Measurements from ENCODE around the gene NEDD9.

Gene NEDD9

DNA sequence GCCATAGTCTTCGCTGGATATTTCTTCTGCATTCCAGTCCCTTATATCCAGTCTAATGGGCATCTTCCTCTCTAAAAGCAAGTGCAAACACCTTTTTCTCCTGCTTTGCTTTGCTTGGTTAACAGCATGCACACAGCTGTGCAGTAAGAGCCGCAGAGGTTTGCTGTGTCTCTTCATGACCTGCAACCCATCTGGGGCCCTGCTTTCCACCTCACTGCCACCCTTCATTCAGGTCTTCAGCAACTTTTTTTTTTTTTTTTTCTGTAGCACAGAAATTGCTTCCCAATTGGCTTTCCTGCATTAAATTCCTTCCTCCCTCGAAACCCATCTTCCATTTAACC lies 14.4 kb downstream of the NEDD9 start:
- Histone ChIP-seq H3K36me3 (ENCODE audit: low read depth) (no peaks in the 10 kb centered on the region), H3K4me3 (ENCODE audit: severe bottlenecking) (no peak overlapping the region), H3K27ac (ENCODE audit: poor library complexity, severe bottlenecking) (no peak overlapping the region), H3K4me1 (ENCODE audit: insufficient read depth, poor library complexity, severe bottlenecking) (peaks cover 26% of the 10 kb centered on the region), H3K27me3 (ENCODE audit: insufficient read depth, poor library complexity, severe bottlenecking) (no peaks in the 10 kb centered on the region), H3K9me3 (ENCODE audit: severe bottlenecking) (no peaks in the 10 kb centered on the region)
- no peak for DNase-seq (ENCODE audit: low spot score)
- no peak for ATAC-seq (ENCODE audit: low read depth)
- TF ChIP-seq, protein P1, sequence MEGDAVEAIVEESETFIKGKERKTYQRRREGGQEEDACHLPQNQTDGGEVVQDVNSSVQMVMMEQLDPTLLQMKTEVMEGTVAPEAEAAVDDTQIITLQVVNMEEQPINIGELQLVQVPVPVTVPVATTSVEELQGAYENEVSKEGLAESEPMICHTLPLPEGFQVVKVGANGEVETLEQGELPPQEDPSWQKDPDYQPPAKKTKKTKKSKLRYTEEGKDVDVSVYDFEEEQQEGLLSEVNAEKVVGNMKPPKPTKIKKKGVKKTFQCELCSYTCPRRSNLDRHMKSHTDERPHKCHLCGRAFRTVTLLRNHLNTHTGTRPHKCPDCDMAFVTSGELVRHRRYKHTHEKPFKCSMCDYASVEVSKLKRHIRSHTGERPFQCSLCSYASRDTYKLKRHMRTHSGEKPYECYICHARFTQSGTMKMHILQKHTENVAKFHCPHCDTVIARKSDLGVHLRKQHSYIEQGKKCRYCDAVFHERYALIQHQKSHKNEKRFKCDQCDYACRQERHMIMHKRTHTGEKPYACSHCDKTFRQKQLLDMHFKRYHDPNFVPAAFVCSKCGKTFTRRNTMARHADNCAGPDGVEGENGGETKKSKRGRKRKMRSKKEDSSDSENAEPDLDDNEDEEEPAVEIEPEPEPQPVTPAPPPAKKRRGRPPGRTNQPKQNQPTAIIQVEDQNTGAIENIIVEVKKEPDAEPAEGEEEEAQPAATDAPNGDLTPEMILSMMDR (IDR thresholded peaks at IDR 0.05; ENCODE audit: poor library complexity, severe bottlenecking) = no peak

DNA sequence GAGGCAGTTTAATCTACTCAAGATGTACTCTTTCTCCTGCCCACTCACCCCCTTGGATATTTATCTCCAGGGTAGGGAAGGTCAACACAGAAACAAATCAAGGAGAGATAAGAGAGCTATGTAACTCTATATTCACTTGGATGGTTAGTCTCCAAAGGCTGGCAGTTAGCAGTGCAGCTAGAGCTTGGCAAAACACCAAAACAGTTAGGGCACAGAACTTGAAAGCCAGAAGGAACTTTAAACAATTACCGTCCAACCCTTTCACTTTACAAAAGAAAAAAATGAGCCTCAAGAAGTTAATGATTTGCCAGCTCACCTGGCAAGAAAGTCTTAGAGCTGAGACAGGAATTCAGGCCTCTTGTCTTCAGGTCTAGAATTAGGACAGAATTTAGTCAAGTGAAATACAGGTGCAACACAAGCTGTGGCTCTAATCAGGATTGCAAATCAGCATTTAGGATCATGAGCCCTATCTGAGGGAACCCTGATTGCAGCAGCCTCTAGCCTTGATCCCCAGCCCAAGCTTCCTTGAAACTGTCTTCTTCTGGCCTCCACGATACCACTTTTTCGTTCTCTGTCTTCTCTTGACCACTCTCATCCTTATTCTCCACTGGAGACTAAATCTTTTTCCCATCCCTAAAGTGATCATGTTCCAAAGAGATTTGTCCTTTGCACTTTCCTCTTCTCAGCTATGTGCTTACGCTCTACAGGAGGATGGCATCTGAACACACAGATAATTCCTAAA lies 14.9 kb downstream of the NEDD9 start:
- ATAC-seq (ENCODE audit: low read depth) (no peak), DNase-seq (ENCODE audit: low spot score) (no peak)
- TF ChIP-seq, protein P1 (IDR thresholded peaks at IDR 0.05; ENCODE audit: poor library complexity, severe bottlenecking) = no peak

DNA sequence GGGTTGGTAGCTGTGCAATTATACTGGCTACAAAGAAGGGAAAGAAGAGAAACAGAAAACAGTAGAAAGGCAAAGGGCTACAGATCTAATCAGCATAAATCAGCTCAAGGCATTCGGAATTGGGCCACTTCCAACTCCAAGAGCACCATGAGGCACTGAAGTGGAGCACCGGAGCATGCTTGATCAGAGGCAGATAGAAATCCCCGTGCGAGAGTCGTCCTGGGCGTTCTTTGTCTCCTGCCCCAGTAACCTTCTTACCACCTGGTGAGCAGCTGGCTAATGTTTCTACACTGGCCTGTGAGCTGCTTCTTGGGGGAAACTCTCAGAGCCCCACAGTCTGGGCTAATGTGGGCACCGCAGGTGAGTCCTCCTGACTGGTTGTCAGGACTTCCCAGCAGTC lies 16.7 kb downstream of the NEDD9 start:
- Histone ChIP-seq H3K27ac (ENCODE audit: poor library complexity, severe bottlenecking) (no peak overlapping the region), H3K27me3 (ENCODE audit: insufficient read depth, poor library complexity, severe bottlenecking) (no peaks in the 10 kb centered on the region), H3K36me3 (ENCODE audit: low read depth) (no peaks in the 10 kb centered on the region), H3K4me3 (ENCODE audit: severe bottlenecking) (no peak overlapping the region), H3K9me3 (ENCODE audit: severe bottlenecking) (no peaks in the 10 kb centered on the region), H3K4me1 (ENCODE audit: insufficient read depth, poor library complexity, severe bottlenecking) (peaks cover 21% of the 10 kb centered on the region)
- no peak for ATAC-seq (ENCODE audit: low read depth)
- TF ChIP-seq, protein P1 (IDR thresholded peaks at IDR 0.05; ENCODE audit: poor library complexity, severe bottlenecking) = no peak
- no peak for DNase-seq (ENCODE audit: low spot score)

More for the DNA sequence above, 14.9 kb downstream of the NEDD9 start:
- Histone ChIP-seq H3K4me3 (ENCODE audit: severe bottlenecking) (no peak overlapping the region), H3K36me3 (ENCODE audit: low read depth) (no peaks in the 10 kb centered on the region), H3K9me3 (ENCODE audit: severe bottlenecking) (no peaks in the 10 kb centered on the region), H3K4me1 (ENCODE audit: insufficient read depth, poor library complexity, severe bottlenecking) (peaks cover 27% of the 10 kb centered on the region), H3K27ac (ENCODE audit: poor library complexity, severe bottlenecking) (no peak overlapping the region), H3K27me3 (ENCODE audit: insufficient read depth, poor library complexity, severe bottlenecking) (no peaks in the 10 kb centered on the region)

DNA sequence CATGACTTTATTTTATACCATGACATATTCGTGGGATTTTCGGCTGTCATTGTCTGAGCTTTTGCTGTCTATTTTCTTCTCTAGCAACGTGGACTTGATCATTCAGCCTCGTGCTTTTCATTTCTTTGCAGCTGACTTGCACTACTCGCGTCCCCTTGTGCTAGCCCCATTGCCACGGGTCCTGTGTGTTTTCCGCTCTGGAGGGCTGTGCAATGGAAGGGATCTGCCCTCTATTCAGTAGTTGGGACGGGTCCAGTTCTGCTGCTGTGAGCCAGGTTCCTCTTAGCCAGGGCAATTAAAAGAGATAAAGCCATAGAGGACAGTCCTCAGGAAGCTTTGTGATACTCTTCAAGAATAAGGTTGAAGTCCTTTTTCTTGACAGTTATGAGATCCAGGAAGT lies 17.6 kb downstream of the NEDD9 start:
- Histone ChIP-seq H3K9me3 (ENCODE audit: severe bottlenecking) (no peaks in the 10 kb centered on the region), H3K36me3 (ENCODE audit: low read depth) (no peaks in the 10 kb centered on the region), H3K27me3 (ENCODE audit: insufficient read depth, poor library complexity, severe bottlenecking) (no peaks in the 10 kb centered on the region), H3K27ac (ENCODE audit: poor library complexity, severe bottlenecking) (no peak overlapping the region), H3K4me1 (ENCODE audit: insufficient read depth, poor library complexity, severe bottlenecking) (peaks cover 21% of the 10 kb centered on the region), H3K4me3 (ENCODE audit: severe bottlenecking) (no peak overlapping the region)
- ATAC-seq (ENCODE audit: low read depth) (no peak), DNase-seq (ENCODE audit: low spot score) (no peak)
- TF ChIP-seq, protein P1 (IDR thresholded peaks at IDR 0.05; ENCODE audit: poor library complexity, severe bottlenecking) = no peak

DNA sequence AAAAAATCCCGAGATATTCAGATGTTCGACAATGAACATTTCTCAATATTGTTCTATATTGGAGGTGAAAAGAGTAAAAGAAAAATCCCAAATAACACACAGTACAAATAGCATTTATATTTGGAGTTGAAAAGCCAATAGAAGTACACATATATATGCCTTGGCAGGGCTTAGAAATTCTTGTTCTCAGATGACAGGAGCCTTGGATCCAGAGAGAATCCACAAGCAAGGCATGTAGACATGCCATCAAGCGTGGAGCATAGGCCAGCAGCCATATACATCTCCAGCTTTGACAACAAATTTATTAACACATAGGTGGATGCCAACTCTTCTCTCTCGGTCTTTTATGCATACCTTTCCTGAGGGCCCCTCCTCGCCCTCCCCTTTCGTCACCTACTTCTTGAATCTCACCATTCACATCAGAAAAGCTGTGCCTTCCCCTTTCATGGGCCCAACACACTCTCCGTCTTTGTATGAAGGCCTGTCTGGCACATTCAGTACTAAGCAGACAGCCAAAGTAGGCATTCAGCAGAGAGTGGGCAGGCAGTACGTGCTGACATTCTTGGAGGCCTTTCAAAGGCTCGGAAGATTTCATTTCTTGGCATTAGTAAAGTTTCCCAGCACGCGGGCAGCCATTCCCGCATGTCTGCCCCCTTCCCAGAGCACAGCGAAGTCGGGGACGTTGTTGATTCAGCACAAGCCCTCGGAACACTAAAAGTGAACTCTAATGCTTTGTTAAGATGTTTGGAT lies 18.2 kb downstream of the NEDD9 start:
- Histone ChIP-seq H3K4me3 (ENCODE audit: severe bottlenecking) (no peak overlapping the region), H3K9me3 (ENCODE audit: severe bottlenecking) (no peaks in the 10 kb centered on the region), H3K4me1 (ENCODE audit: insufficient read depth, poor library complexity, severe bottlenecking) (peaks cover 21% of the 10 kb centered on the region), H3K27me3 (ENCODE audit: insufficient read depth, poor library complexity, severe bottlenecking) (no peaks in the 10 kb centered on the region), H3K36me3 (ENCODE audit: low read depth) (no peaks in the 10 kb centered on the region), H3K27ac (ENCODE audit: poor library complexity, severe bottlenecking) (peak overlapping the region; percentile 64)
- no peak for DNase-seq (ENCODE audit: low spot score)
- ATAC-seq (ENCODE audit: low read depth) = no peak
- TF ChIP-seq, protein P1 (IDR thresholded peaks at IDR 0.05; ENCODE audit: poor library complexity, severe bottlenecking) = no peak
